NB4 (cell line): Measurements from ENCODE around the gene MPND.
"Not testable (repeated sequence)": the region's sequence is repeated elsewhere in the genome, so short reads cannot be mapped to it uniquely, and the experiment has no call there.

Experiments
- MYC ChIP-seq: IDR thresholded peaks from 2 replicates; pipeline ENCODE4 v1.6.1; 2011; ENCODE audit warnings: low read depth, low read length
- POLR2A ChIP-seq: IDR thresholded peaks from 2 replicates; pipeline ENCODE4 v1.6.1; 2011; ENCODE audit warnings: mild to moderate bottlenecking; ENCODE audit not compliant: insufficient read length; ENCODE audit errors: extremely low read depth
- TF ChIP-seq, protein P1 (sequence below): IDR thresholded peaks from one replicate; pipeline ENCODE4 v1.5.1; 2012; ENCODE audit warnings: low read depth, low read length

GRCh38 chr19:4349225-4349624 lies 5.9 kb downstream of the MPND start:
- TF ChIP-seq, protein P1, sequence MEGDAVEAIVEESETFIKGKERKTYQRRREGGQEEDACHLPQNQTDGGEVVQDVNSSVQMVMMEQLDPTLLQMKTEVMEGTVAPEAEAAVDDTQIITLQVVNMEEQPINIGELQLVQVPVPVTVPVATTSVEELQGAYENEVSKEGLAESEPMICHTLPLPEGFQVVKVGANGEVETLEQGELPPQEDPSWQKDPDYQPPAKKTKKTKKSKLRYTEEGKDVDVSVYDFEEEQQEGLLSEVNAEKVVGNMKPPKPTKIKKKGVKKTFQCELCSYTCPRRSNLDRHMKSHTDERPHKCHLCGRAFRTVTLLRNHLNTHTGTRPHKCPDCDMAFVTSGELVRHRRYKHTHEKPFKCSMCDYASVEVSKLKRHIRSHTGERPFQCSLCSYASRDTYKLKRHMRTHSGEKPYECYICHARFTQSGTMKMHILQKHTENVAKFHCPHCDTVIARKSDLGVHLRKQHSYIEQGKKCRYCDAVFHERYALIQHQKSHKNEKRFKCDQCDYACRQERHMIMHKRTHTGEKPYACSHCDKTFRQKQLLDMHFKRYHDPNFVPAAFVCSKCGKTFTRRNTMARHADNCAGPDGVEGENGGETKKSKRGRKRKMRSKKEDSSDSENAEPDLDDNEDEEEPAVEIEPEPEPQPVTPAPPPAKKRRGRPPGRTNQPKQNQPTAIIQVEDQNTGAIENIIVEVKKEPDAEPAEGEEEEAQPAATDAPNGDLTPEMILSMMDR, result not testable (repeated sequence)
- not testable (repeated sequence) for TF ChIP-seq POLR2A, MYC
